Esophagus (tissue), 2 donors: ENCODE data around the gene FRMD4A. TPM values are rescaled to one million over a fixed set of nuclear protein-coding genes. Genes with fewer than 3 reads are reported as not detected.

Experiments used
- H3K27ac ChIP-seq, 2 donors: one replicate each; pipeline ENCODE4 v1.5.1; 2013; ENCODE audit warnings: low read depth in 2 of 2, mild to moderate bottlenecking in 2 of 2, inconsistent platforms in 1 of 2, low read length in 1 of 2, moderate library complexity in 1 of 2
- H3K27me3 ChIP-seq, 2 donors: one replicate each; pipeline ENCODE4 v1.6.1; 2013; ENCODE audit warnings: low read length in 2 of 2, control low read depth in 1 of 2, mild to moderate bottlenecking in 1 of 2; ENCODE audit not compliant: insufficient read depth in 2 of 2, control insufficient read depth in 1 of 2
- H3K36me3 ChIP-seq, 2 donors: one replicate each; pipeline ENCODE4 v1.6.1; 2013; ENCODE audit warnings: low read length in 1 of 2; ENCODE audit not compliant: control insufficient read depth in 2 of 2, insufficient read depth in 2 of 2
- H3K4me1 ChIP-seq, 2 donors: one replicate each; pipeline ENCODE4 v1.6.1; 2013; ENCODE audit warnings: low read length in 1 of 2; ENCODE audit not compliant: control insufficient read depth in 2 of 2, insufficient read depth in 2 of 2
- H3K4me3 ChIP-seq, 2 donors: one replicate each; pipeline ENCODE4 v1.5.1; 2013; ENCODE audit warnings: low read length in 2 of 2, mild to moderate bottlenecking in 2 of 2, low read depth in 1 of 2, moderate library complexity in 1 of 2
- H3K9me3 ChIP-seq, 2 donors: one replicate each; pipeline ENCODE4 v1.6.1; 2013; ENCODE audit warnings: mild to moderate bottlenecking in 2 of 2, low read depth in 1 of 2, low read length in 1 of 2, moderate library complexity in 1 of 2; ENCODE audit not compliant: control insufficient read depth in 2 of 2, insufficient read depth in 1 of 2
- WGBS, 2 donors: extraction: QIAGEN DNeasy Blood & Tissue Kit; methylation state at CpG; one replicate each; pipeline ENCODE4 v1.1.7; 2013; 5-methylcytosine and 5-hydroxymethylcytosine counted together
- polyA plus RNA-seq, 2 donors: library from polyadenylated mRNA; stranded (reverse); fragments of 200-250 nt; gene quantifications; one replicate each; pipeline ENCODE4 v1.2.3, GENCODE V29; 2013
- donor health status: healthy with polysubstance abuse.
- donor health status: Bipolar disorder and iron deficiency.

Gene FRMD4A
- polyA plus RNA-seq, 2 donors = 9.3 to 12.6 TPM

DNA sequence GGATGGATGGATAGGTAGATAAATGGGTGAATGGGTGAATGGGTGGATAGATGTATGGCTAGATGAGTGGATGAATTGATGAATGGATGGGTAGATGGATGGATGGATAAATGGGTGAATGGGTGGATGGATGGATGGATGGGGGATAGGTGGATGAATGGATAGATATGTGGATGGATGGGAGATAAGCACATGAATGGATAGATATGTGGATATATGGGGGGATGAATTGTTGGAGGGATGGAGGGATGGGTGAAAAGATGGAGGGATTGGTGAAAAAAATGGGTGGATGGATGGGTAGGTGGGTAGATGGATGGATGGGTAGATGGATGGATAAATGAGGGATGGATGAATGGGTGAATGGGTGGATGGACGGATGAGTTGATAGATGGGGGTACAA is 196.4 kb downstream of the FRMD4A start:
- Histone ChIP-seq H3K36me3 (no peaks in the 10 kb centered on the region), H3K4me1 (no peaks in the 10 kb centered on the region), H3K27me3 (peaks cover 0 to 4% of the 10 kb centered on the region in 2 donors), H3K4me3 (no peak overlapping the region), H3K9me3 (peaks cover 0 to 3% of the 10 kb centered on the region in 2 donors), H3K27ac (no peak overlapping the region)
- WGBS, 2 donors = 70 to 83% methylated on average over 1 of the region's 1 CpG

DNA sequence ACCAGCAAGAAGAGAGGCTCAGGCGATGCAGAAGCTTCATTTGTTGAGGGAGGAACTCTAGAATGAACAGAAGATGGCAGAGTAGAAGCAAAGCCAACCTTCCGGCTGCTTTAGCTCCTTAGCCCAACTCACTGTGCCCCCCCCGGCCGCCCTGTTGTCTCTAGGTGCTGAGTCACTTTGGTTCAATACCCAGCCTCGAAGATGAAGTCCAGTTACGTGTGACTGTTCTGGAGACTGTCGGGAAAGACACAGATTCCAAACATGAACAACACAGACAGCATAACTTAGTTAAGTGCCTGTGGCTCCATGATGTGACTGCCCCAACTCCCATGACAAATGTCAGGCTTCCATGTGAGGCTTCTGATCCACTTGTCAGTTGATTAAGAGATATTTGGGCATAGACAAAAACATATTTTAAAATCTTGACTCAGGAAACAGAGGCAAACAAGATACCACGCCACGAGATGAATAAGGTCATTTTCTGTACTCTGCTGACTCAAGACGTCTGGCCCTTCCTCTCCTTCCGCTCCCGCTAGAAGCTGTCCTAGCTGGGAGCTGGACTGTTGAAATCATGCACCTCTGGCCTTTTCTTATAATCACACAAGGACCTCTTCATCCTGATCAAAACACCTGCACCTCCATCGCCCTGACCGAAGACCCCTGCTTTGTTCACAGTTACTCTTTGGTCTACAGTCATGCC is 199.3 kb downstream of the FRMD4A start:
- H3K4me3 ChIP-seq = no peak overlapping the region
- H3K27ac ChIP-seq = no peak overlapping the region
- no peaks in the 10 kb centered on the region for H3K27me3 ChIP-seq
- H3K4me1 ChIP-seq = peaks cover 0 to under 1% of the 10 kb centered on the region in 2 donors
- H3K36me3 ChIP-seq = no peaks in the 10 kb centered on the region
- WGBS, 2 donors = 88 to 91% methylated on average over 14 of the region's 14 CpGs
- peaks cover 0 to 3% of the 10 kb centered on the region in 2 donors for H3K9me3 ChIP-seq

DNA sequence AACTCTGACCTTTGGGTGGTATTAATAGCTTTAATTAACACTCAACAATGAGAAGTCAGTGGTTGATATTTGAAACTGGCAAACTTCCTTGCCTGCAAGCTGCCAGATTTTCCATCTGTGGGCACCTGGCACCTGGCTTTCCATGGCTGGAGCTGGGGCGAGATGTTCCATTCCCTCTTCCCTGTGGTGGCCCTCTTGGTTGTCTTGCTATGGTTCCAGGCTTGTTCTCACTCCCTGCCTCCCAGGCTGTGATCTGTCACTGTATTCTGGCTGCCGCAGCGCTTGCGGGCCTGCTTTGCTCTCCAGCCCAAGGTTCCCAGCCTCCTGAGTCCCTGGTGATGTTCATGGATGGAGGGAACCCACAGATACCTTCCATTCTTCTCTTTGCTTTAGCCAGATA is 201.0 kb downstream of the FRMD4A start:
- Histone ChIP-seq H3K27ac (no peak overlapping the region), H3K27me3 (no peaks in the 10 kb centered on the region), H3K4me3 (no peak overlapping the region), H3K36me3 (no peaks in the 10 kb centered on the region), H3K4me1 (peaks cover 0 to 2% of the 10 kb centered on the region in 2 donors), H3K9me3 (peaks cover 0 to 3% of the 10 kb centered on the region in 2 donors)
- WGBS, 2 donors = 81% methylated on average over 4 of the region's 4 CpGs

- Histone ChIP-seq H3K27ac (no peak overlapping the region), H3K4me1 (peaks cover 0 to 2% of the 10 kb centered on the region in 2 donors), H3K27me3 (no peaks in the 10 kb centered on the region), H3K9me3 (peaks cover 0 to 3% of the 10 kb centered on the region in 2 donors), H3K4me3 (no peak overlapping the region), H3K36me3 (no peaks in the 10 kb centered on the region)
- 84 to 93% methylated on average over 8 of the region's 8 CpGs for WGBS, 2 donors
Measured at GRCh38 chr10:14128519-14128918, 202.2 kb downstream of the FRMD4A start.

GRCh38 chr10:14126697-14127440 is 203.9 kb downstream of the FRMD4A start:
- peaks cover 0 to 2% of the 10 kb centered on the region in 2 donors for H3K4me1 ChIP-seq
- H3K4me3 ChIP-seq = no peak overlapping the region
- H3K27ac ChIP-seq = no peak overlapping the region
- H3K9me3 ChIP-seq = peaks cover 0 to 3% of the 10 kb centered on the region in 2 donors
- H3K36me3 ChIP-seq = no peaks in the 10 kb centered on the region
- WGBS, 2 donors = 75 to 80% methylated on average over 6 of the region's 6 CpGs
- H3K27me3 ChIP-seq = no peaks in the 10 kb centered on the region

GRCh38 chr10:14125564-14125963 is 205.2 kb downstream of the FRMD4A start:
- H3K4me1 ChIP-seq = peaks cover 0 to 2% of the 10 kb centered on the region in 2 donors
- H3K9me3 ChIP-seq = peaks cover 3% of the 10 kb centered on the region in 2 donors
- no peaks in the 10 kb centered on the region for H3K27me3 ChIP-seq
- H3K36me3 ChIP-seq = no peaks in the 10 kb centered on the region
- WGBS, 2 donors = 83 to 93% methylated on average over 6 of the region's 6 CpGs
- no peak overlapping the region for H3K27ac ChIP-seq
- H3K4me3 ChIP-seq = no peak overlapping the region

- no peaks in the 10 kb centered on the region for H3K36me3 ChIP-seq
- H3K9me3 ChIP-seq = peaks cover 2 to 3% of the 10 kb centered on the region in 2 donors
- no peak overlapping the region for H3K4me3 ChIP-seq
- no peaks in the 10 kb centered on the region for H3K27me3 ChIP-seq
- WGBS, 2 donors = 74 to 75% methylated on average over 7 of the region's 7 CpGs
- peaks cover 0 to 2% of the 10 kb centered on the region in 2 donors for H3K4me1 ChIP-seq
- no peak overlapping the region for H3K27ac ChIP-seq
Measured at GRCh38 chr10:14124941-14125340, 205.8 kb downstream of the FRMD4A start.

- peaks cover 0 to 2% of the 10 kb centered on the region in 2 donors for H3K4me1 ChIP-seq
- peaks cover 0 to 3% of the 10 kb centered on the region in 2 donors for H3K9me3 ChIP-seq
- no peak overlapping the region for H3K4me3 ChIP-seq
- H3K27me3 ChIP-seq = no peaks in the 10 kb centered on the region
- no peak overlapping the region for H3K27ac ChIP-seq
- H3K36me3 ChIP-seq = no peaks in the 10 kb centered on the region
- 55 to 63% methylated on average over 5 of the region's 5 CpGs for WGBS, 2 donors
Measured at GRCh38 chr10:14123139-14123538, 207.6 kb downstream of the FRMD4A start.

- Histone ChIP-seq H3K27me3 (no peaks in the 10 kb centered on the region), H3K9me3 (peaks cover 0 to 3% of the 10 kb centered on the region in 2 donors), H3K4me1 (no peaks in the 10 kb centered on the region), H3K27ac (peak overlapping the region in 1 of 2 donors; percentile 75), H3K4me3 (no peak overlapping the region), H3K36me3 (no peaks in the 10 kb centered on the region)
- 60 to 68% methylated on average over 2 of the region's 2 CpGs for WGBS, 2 donors
Measured at GRCh38 chr10:14120812-14121211, 209.9 kb downstream of the FRMD4A start.
